Measurements from ENCODE around the gene TRIM43B.
"Not testable (repeated sequence)": the region's sequence is repeated elsewhere in the genome, so short reads cannot be mapped to it uniquely, and the experiment has no call there.

TRIM43B gene

GRCh38 chr2:95433373-95433772 is 51.2 kb downstream of the TRIM43B start:
- not testable (repeated sequence) for DNase-seq

DNA sequence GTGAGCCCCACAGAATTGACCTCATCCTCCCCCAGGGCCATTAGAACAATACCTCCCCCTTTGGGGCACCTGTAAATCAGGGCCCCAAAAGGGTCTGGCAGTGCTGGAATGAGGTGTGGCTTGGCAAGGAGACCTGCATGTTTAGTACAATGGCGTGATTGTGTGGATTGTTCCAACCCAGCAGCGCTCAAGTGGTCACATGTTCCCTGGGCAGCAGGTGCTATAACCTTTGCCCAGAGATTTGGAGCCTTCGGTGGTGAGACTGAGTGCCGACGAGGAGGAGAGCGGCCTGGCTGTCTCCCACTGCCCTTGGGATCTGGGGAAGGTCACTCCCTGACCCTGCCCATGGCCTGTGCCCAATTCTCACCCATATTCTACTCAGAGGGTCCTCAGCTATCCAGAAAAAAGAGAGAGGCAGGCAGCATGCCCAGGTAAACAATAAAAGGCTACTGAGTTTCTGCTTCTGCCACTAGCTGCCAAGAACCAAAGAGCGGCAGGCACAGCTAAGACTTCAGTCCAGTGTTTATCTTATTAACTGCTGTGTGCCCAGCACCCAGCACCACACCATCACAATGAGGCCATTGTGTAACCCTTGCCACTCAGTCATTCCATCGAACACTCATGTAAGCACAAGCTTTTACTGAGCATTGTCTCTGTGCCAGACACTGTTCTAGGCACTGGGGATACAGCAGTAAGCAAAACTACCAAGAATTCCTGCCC is 54.6 kb downstream of the TRIM43B start:
- DNase-seq: not testable (repeated sequence)

DNA sequence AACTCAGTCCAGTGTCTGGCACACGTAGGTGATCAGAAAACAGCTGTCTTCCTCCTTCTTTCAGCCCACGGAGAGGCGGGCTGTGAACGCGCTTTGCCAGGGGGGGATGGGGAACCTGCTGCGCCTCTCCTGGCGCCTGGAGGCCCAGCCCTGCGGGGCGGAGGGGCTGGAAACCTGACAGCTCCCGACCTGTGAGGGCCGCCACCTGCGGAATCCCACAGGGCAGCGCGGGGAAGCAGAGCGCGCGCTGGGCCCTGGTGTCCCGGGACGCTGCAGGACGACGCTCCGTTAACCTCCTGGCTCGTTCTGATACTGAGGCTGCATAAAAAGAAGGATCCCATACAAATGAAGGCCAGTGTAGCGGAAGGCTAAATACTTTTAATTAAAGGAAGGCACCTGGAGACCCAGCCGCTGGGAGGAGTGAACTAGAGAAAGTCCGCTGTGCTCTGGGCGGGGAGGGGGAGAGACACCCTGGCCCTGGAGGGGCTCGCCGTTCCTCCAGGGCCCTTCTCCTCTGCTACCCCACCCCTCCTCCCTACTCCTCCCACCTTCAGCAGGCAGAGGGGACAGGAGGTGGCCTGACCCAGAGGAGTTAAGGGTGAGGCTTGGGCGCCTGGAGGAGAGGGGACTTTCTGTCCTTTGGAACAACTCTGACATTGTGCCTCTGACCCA is 57.2 kb downstream of the TRIM43B start:
- not testable (repeated sequence) for DNase-seq
